H9 (cell line): ENCODE data around the gene ZNF135. TPM values are rescaled to one million over a fixed set of nuclear protein-coding genes. Genes with fewer than 3 reads are reported as not detected.
A peak's percentile ranks its signal among the peaks of the same experiment; 100 is the strongest.

Source experiments
- DNase-seq: peaks from one replicate; pipeline ENCODE4 v3.0.0-alpha.2; 2017
- H2AFZ ChIP-seq: one replicate; pipeline ENCODE4 v1.6.1; 2013; ENCODE audit warnings: mild to moderate bottlenecking, low read length, control low read depth, moderate library complexity
- H2AK5ac ChIP-seq: 2 replicates; pipeline ENCODE4 v1.6.1; 2013; ENCODE audit warnings: low read length, control low read depth, mixed read lengths; ENCODE audit not compliant: insufficient read length
- H2BK120ac ChIP-seq: one replicate; pipeline ENCODE4 v1.6.1; 2013; ENCODE audit warnings: low read depth, mild to moderate bottlenecking, low read length, control low read depth, inconsistent platforms; ENCODE audit not compliant: poor library complexity, severe bottlenecking
- H2BK12ac ChIP-seq: 2 replicates; pipeline ENCODE4 v1.6.1; 2013; ENCODE audit warnings: low read length, control low read depth, mixed read lengths, low read depth; ENCODE audit not compliant: insufficient read length
- H2BK15ac ChIP-seq: 2 replicates; pipeline ENCODE4 v1.6.1; 2013; ENCODE audit warnings: low read depth, low read length, control low read depth
- H2BK20ac ChIP-seq: one replicate; pipeline ENCODE4 v1.6.1; 2013; ENCODE audit warnings: low read depth, mild to moderate bottlenecking, low read length, control low read depth, inconsistent platforms; ENCODE audit not compliant: poor library complexity, severe bottlenecking
- H2BK5ac ChIP-seq: 2 replicates; pipeline ENCODE4 v1.6.1; 2013; ENCODE audit warnings: low read length, control low read depth, mixed read lengths; ENCODE audit not compliant: insufficient read length
- H3K14ac ChIP-seq: 2 replicates; pipeline ENCODE4 v1.6.1; 2013; ENCODE audit warnings: low read length, control low read depth; ENCODE audit not compliant: insufficient read depth
- H3K18ac ChIP-seq: 2 replicates; pipeline ENCODE4 v1.6.1; 2013; ENCODE audit warnings: low read depth, mild to moderate bottlenecking, mixed read lengths, low read length, control low read depth; ENCODE audit not compliant: insufficient read length
- H3K23ac ChIP-seq: 2 replicates; pipeline ENCODE4 v1.6.1; 2013; ENCODE audit warnings: low read length, control low read depth, mixed read lengths, low read depth; ENCODE audit not compliant: insufficient read length
- H3K23me2 ChIP-seq: 2 replicates; pipeline ENCODE4 v1.6.1; 2013; ENCODE audit warnings: low read depth, mild to moderate bottlenecking, mixed read lengths, low read length, control low read depth; ENCODE audit not compliant: insufficient read length, poor library complexity, severe bottlenecking
- H3K27ac ChIP-seq: 2 replicates; pipeline ENCODE4 v1.5.1; 2013; ENCODE audit warnings: low read length, control low read depth, mixed read lengths, low read depth; ENCODE audit not compliant: insufficient read length
- H3K27me3 ChIP-seq: 2 replicates; pipeline ENCODE4 v1.6.1; 2013; ENCODE audit warnings: low read length, control low read depth, inconsistent platforms; ENCODE audit not compliant: insufficient read depth
- H3K4ac ChIP-seq: 2 replicates; pipeline ENCODE4 v1.6.1; 2013; ENCODE audit warnings: low read depth, mild to moderate bottlenecking, control low read depth, inconsistent platforms, low read length, moderate library complexity
- H3K4me1 ChIP-seq: 2 replicates; pipeline ENCODE4 v1.6.1; 2013; ENCODE audit warnings: low read length, control low read depth, inconsistent platforms; ENCODE audit not compliant: insufficient read depth
- H3K4me2 ChIP-seq: 2 replicates; pipeline ENCODE4 v1.6.1; 2013; ENCODE audit warnings: low read length, control low read depth, mixed read lengths; ENCODE audit not compliant: insufficient read length, insufficient read depth
- H3K56ac ChIP-seq: 2 replicates; pipeline ENCODE4 v1.6.1; 2013; ENCODE audit warnings: low read depth, mild to moderate bottlenecking, mixed read lengths, low read length, control low read depth; ENCODE audit not compliant: insufficient read length
- H3K79me1 ChIP-seq: 2 replicates; pipeline ENCODE4 v1.6.1; 2013; ENCODE audit warnings: low read depth, mild to moderate bottlenecking, moderate library complexity, low read length, control low read depth, inconsistent platforms; ENCODE audit not compliant: insufficient read depth, poor library complexity, severe bottlenecking
- H3K79me2 ChIP-seq: 2 replicates; pipeline ENCODE4 v1.6.1; 2013; ENCODE audit warnings: low read length, control low read depth, inconsistent platforms; ENCODE audit not compliant: insufficient read depth
- H3K9ac ChIP-seq: 2 replicates; pipeline ENCODE4 v1.6.1; 2013; ENCODE audit warnings: low read length, control low read depth, mixed read lengths; ENCODE audit not compliant: insufficient read length; ENCODE audit errors: extremely low read depth
- H3K9me3 ChIP-seq: one replicate; pipeline ENCODE4 v1.6.1; 2013; ENCODE audit warnings: low read depth, low read length, inconsistent platforms; ENCODE audit not compliant: control insufficient read depth
- H3T11ph ChIP-seq: one replicate; pipeline ENCODE4 v1.6.1; 2013; ENCODE audit warnings: mild to moderate bottlenecking, low read length, control low read depth, inconsistent platforms
- H4K20me1 ChIP-seq: one replicate; pipeline ENCODE4 v1.6.1; 2013; ENCODE audit not compliant: control insufficient read depth, insufficient read length, insufficient read depth
- H4K5ac ChIP-seq: 2 replicates; pipeline ENCODE4 v1.6.1; 2013; ENCODE audit warnings: low read depth, mild to moderate bottlenecking, mixed read lengths, low read length, control low read depth; ENCODE audit not compliant: insufficient read length
- H4K8ac ChIP-seq: replicated peaks from 2 replicates; pipeline ENCODE4 v1.6.1; 2013; ENCODE audit warnings: low read length, control low read depth, mixed read lengths, low read depth; ENCODE audit not compliant: insufficient read length
- H4K91ac ChIP-seq: 2 replicates; pipeline ENCODE4 v1.6.1; 2013; ENCODE audit warnings: low read depth, mild to moderate bottlenecking, moderate library complexity, mixed read lengths, low read length, control low read depth; ENCODE audit not compliant: insufficient read length
- H3K27ac Mint-ChIP-seq, 3 experiments: 2 replicates in 2 of 3; 3 replicates in 1 of 3; pipeline ENCODE4 v1.8.0; 2020 to 2021; ENCODE audit warnings: mixed read lengths in 3 of 3, mild to moderate bottlenecking in 1 of 3, moderate library complexity in 1 of 3
- H3K27me3 Mint-ChIP-seq: 2 replicates; pipeline ENCODE4 v1.8.0; 2021; ENCODE audit warnings: low read depth, mild to moderate bottlenecking, moderate library complexity, mixed read lengths
- H3K36me3 Mint-ChIP-seq, 3 experiments: 2 replicates in 2 of 3; 3 replicates in 1 of 3; pipeline ENCODE4 v1.8.0; 2020 to 2021; ENCODE audit warnings: low read depth in 3 of 3, mixed read lengths in 3 of 3; ENCODE audit not compliant: insufficient read depth in 1 of 3
- H3K4me1 Mint-ChIP-seq, 2 experiments: 2 replicates each; pipeline ENCODE4 v1.8.0; 2020; ENCODE audit warnings: mixed read lengths in 2 of 2
- H3K4me3 Mint-ChIP-seq, 2 experiments: 2 replicates in 1 of 2; 3 replicates in 1 of 2; pipeline ENCODE4 v1.8.0; 2020 to 2021; ENCODE audit warnings: mild to moderate bottlenecking in 2 of 2, mixed read lengths in 2 of 2, moderate library complexity in 1 of 2
- H3K9me3 Mint-ChIP-seq, 2 experiments: 2 replicates in 1 of 2; 3 replicates in 1 of 2; pipeline ENCODE4 v1.8.0; 2020; ENCODE audit warnings: mild to moderate bottlenecking in 2 of 2, mixed read lengths in 2 of 2, moderate library complexity in 1 of 2
- CTCF ChIP-seq: fragments of 200-600 bp; sonication (generic); conservative IDR thresholded peaks from 3 replicates; pipeline ENCODE4 v1.8.0; 2021; ENCODE audit warnings: antibody characterized with exemption, mild to moderate bottlenecking
- WGBS: extraction: QIAGEN DNeasy Blood & Tissue Kit; methylation state at CpG from one replicate; pipeline ENCODE4 v1.1.7; 2013; ENCODE audit warnings: missing lambda C conversion rate, low lambda C conversion rate, mixed read lengths; ENCODE audit not compliant: insufficient read length; ENCODE audit errors: extremely low coverage; 5-methylcytosine and 5-hydroxymethylcytosine counted together
- total RNA-seq: library from RNA; stranded (reverse); gene quantifications from 2 replicates; pipeline ENCODE4 v1.2.1, GENCODE V29; 2021

ZNF135 gene
- total RNA-seq, 1 experiment from 2014 or later, result 4.7 TPM

GRCh38 chr19:58038688-58039204 lies 20.3 kb upstream of the ZNF135 start:
- TF ChIP-seq CTCF, result no peak
- Mint-ChIP-seq H3K36me3 (peaks cover 8 to 22% (median 10%) of the 10 kb centered on the region in 3 experiments; a peak in 6 of 7 replicates), H3K4me3 (peak overlapping the region in 1 of 2 experiments; percentile 59; a peak in 2 of 5 replicates), H3K9me3 (peaks cover 56 to 72% of the 10 kb centered on the region in 2 experiments), H3K4me1 (peaks cover 8 to 19% of the 10 kb centered on the region in 2 experiments), H3K27me3 (peaks cover 29% of the 10 kb centered on the region), H3K27ac (peak overlapping the region in 1 of 3 experiments; percentile 78; a peak in 1 of 7 replicates)
- Histone ChIP-seq H3K79me2 (no peaks in the 10 kb centered on the region), H4K8ac (no peak overlapping the region), H2AK5ac (no peak overlapping the region), H3K9ac (no peak overlapping the region), H2AFZ (no peak overlapping the region), H3K23me2 (no peaks in the 10 kb centered on the region), H3K4me2 (no peak overlapping the region), H4K20me1 (no peaks in the 10 kb centered on the region), H3K4ac (no peak overlapping the region), H3K9me3 (no peaks in the 10 kb centered on the region), H3K56ac (no peak overlapping the region), H4K5ac (no peak overlapping the region), H3K23ac (no peak overlapping the region), H3T11ph (no peak overlapping the region), H3K14ac (no peak overlapping the region), H2BK20ac (no peak overlapping the region), H4K91ac (no peak overlapping the region), H2BK15ac (no peak overlapping the region), H3K79me1 (no peaks in the 10 kb centered on the region), H3K18ac (peak overlapping the region; percentile 23), H2BK120ac (no peak overlapping the region), H3K4me1 (no peaks in the 10 kb centered on the region), H2BK12ac (no peak overlapping the region), H3K27me3 (no peaks in the 10 kb centered on the region; the same call in 1 of the 2 replicates), H3K27ac (no peak overlapping the region), H2BK5ac (no peak overlapping the region)
- DNase-seq, result peak; percentile 55
- WGBS, result no CpG with 5 or more reads among the region's 8 CpGs
